Measurements from ENCODE around the gene TMEM164.

Gene TMEM164

GRCh38 chrX:110188701-110189558 is 186.0 kb downstream of the TMEM164 start:
- no peak for DNase-seq (ENCODE audit: extremely low read depth, low read depth)
- TF ChIP-seq, protein P1, sequence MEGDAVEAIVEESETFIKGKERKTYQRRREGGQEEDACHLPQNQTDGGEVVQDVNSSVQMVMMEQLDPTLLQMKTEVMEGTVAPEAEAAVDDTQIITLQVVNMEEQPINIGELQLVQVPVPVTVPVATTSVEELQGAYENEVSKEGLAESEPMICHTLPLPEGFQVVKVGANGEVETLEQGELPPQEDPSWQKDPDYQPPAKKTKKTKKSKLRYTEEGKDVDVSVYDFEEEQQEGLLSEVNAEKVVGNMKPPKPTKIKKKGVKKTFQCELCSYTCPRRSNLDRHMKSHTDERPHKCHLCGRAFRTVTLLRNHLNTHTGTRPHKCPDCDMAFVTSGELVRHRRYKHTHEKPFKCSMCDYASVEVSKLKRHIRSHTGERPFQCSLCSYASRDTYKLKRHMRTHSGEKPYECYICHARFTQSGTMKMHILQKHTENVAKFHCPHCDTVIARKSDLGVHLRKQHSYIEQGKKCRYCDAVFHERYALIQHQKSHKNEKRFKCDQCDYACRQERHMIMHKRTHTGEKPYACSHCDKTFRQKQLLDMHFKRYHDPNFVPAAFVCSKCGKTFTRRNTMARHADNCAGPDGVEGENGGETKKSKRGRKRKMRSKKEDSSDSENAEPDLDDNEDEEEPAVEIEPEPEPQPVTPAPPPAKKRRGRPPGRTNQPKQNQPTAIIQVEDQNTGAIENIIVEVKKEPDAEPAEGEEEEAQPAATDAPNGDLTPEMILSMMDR (IDR thresholded peaks at IDR 0.05; ENCODE audit: low read depth, low read length) = no peak

- TF ChIP-seq, protein P1 (IDR thresholded peaks at IDR 0.05; ENCODE audit: low read depth, low read length) = no peak
- DNase-seq (ENCODE audit: extremely low read depth, low read depth) = no peak
These were observed 189.6 kb downstream of the TMEM164 start for GRCh38 chrX:110192516-110192915.

- DNase-seq (ENCODE audit: extremely low read depth, low read depth) = no peak
- TF ChIP-seq, protein P1 (IDR thresholded peaks at IDR 0.05; ENCODE audit: low read depth, low read length) = no peak
These were observed 192.1 kb downstream of the TMEM164 start for GRCh38 chrX:110194977-110195376.

GRCh38 chrX:110201799-110202198 is 198.9 kb downstream of the TMEM164 start:
- DNase-seq (ENCODE audit: extremely low read depth, low read depth) = no peak
- TF ChIP-seq, protein P1 (IDR thresholded peaks at IDR 0.05; ENCODE audit: low read depth, low read length) = no peak

GRCh38 chrX:110204986-110205385 is 202.1 kb downstream of the TMEM164 start:
- peak; percentile 18 for DNase-seq (ENCODE audit: extremely low read depth, low read depth)
- TF ChIP-seq, protein P1 (IDR thresholded peaks at IDR 0.05; ENCODE audit: low read depth, low read length) = no peak

GRCh38 chrX:110208092-110208491 is 205.2 kb downstream of the TMEM164 start:
- DNase-seq (ENCODE audit: extremely low read depth, low read depth) = no peak
- TF ChIP-seq, protein P1 (IDR thresholded peaks at IDR 0.05; ENCODE audit: low read depth, low read length) = no peak

GRCh38 chrX:110210417-110211139 is 207.7 kb downstream of the TMEM164 start:
- peak; percentile 18 for DNase-seq (ENCODE audit: extremely low read depth, low read depth)
- TF ChIP-seq, protein P1 (IDR thresholded peaks at IDR 0.05; ENCODE audit: low read depth, low read length) = no peak

All from AG09319 (cell line).